GM12865 (cell line): ENCODE data around the gene PYGB.

Experiments used
- DNase-seq: peaks from one replicate; pipeline ENCODE4 v3.0.0; 2010; ENCODE audit warnings: low read depth
- H3K4me3 ChIP-seq: 2 replicates; pipeline ENCODE4 v1.5.1; 2011; ENCODE audit warnings: mild to moderate bottlenecking, low read depth, low read length, control low read depth
- TF ChIP-seq, protein P1 (sequence below): IDR thresholded peaks from 2 replicates; pipeline ENCODE4 v1.5.1; 2011; ENCODE audit warnings: low read length, control low read depth, low read depth, inconsistent platforms; ENCODE audit not compliant: insufficient read depth; ENCODE audit errors: missing control alignments

PYGB gene

DNA sequence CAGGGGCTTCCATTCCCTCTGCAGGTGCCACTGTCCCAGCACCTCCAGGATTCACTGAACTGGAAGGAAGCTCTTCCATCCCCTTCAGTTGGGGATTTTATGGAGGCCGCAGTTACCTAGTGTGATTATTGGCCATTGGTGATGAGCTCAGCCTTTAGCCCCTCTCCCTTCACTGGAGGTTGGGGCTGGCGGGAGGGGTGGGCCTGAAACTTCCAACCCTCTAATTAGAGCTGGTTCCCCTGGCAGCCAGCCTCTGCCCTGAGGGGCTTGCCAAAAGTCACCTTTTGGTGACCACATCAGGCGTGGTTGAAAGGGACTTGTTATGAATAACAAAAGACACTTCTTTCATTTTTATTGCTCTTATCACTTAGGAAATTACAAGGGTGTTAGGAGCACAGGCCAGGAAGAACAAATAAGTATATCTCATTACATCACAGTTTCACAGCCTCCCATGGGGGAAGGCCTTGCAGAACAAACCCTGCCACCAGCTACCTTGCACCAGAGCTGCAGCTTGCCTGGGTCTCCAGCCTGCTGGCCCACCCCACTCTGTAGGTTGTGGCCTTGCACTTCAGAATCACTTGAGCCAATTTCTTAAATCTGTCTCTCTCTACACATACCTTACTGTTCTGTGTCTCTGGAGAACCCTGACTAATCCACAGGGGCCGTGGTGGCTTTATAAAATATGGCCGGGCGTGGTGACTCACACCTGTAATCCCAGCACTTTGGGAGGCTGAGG lies 5.0 kb downstream of the PYGB start:
- DNase-seq = no peak
- H3K4me3 ChIP-seq = no peak overlapping the region

DNA sequence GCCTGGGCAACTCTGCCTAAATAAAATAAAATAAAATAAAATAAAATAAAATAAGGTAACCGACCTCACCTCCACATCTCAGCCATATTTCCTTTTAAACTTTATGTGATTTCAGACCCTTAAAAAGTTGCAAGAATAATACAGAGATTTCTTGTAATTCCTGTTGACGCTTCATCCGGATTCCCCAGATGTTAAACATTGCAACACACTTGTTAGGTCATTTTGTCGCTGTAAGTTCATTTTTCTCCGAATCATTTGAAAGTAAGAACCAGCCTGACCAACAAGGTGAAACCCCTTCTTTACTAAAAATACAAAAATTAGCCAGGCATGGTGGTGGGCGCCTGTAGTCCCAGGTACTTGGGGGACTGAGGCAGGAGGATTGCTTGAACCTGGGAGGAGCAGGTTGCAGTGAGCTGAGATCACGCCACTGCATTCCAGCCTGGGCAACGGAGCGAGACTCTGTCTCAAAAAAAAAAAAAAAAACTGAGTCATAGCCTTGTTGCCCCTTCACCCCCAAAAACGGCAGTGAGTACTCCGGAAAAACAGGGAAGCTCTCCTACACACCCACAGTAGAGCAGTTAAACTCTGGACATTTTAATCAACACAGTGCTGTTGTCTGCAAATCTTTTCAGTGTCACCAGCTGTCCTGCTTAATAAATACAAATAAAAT lies 5.9 kb downstream of the PYGB start:
- TF ChIP-seq, protein P1, sequence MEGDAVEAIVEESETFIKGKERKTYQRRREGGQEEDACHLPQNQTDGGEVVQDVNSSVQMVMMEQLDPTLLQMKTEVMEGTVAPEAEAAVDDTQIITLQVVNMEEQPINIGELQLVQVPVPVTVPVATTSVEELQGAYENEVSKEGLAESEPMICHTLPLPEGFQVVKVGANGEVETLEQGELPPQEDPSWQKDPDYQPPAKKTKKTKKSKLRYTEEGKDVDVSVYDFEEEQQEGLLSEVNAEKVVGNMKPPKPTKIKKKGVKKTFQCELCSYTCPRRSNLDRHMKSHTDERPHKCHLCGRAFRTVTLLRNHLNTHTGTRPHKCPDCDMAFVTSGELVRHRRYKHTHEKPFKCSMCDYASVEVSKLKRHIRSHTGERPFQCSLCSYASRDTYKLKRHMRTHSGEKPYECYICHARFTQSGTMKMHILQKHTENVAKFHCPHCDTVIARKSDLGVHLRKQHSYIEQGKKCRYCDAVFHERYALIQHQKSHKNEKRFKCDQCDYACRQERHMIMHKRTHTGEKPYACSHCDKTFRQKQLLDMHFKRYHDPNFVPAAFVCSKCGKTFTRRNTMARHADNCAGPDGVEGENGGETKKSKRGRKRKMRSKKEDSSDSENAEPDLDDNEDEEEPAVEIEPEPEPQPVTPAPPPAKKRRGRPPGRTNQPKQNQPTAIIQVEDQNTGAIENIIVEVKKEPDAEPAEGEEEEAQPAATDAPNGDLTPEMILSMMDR = no peak
- no peak overlapping the region for H3K4me3 ChIP-seq
- DNase-seq = no peak

More for the DNA sequence above, 5.0 kb downstream of the PYGB start:
- TF ChIP-seq, protein P1 = no peak

DNA sequence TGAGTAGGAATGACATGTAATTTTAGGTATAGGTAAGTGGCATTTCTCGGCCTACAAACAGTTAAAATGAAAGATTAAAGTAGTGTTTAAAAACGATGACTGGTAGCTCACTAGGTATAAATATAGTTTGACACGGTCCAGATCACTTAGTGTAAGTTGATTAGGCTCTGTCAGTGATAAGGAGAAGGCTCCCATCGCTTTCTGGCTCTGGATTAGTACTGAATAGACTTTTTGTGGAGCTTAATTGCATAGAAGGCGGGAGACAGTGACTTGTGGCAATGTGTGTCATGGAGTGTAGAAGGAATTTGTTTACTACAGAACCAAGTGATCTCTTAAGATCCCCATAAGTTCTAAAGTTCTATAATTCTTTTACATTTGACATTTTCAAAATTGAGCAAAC lies 6.7 kb downstream of the PYGB start:
- H3K4me3 ChIP-seq = no peak overlapping the region
- DNase-seq = no peak
- TF ChIP-seq, protein P1 = no peak

DNA sequence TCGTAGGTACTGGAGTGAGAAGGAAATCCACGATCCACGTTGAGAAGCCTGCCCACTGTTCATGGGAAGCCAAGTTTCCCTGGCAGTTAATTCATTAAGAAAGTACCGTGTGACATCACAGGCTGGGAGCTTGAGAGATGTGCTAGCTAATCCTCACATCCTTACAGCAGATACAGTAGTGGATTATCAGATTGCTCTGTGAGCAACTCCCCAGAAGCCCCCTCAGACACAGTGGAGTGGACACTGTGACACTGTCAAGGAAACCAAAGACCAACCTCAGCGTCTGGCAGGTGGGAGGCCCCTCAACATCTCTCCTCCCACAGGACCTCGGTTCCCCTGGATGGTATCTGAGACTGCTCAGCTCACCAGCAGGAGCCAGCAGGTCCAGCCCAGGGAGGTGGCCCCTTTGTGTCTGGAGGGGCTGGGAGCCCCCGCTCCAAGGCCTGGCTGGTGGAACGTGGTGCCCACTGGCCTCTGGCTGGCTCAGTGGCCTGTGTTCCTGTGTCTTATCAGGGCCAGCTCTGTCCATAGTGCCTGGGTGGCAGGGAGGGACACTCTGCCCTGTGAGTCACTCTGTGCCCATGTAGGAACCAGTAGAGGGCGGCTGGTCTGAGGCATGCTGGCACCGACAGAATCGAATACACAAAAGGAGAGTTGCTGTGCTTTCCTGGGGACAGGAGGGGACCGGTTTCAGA lies 7.2 kb downstream of the PYGB start:
- TF ChIP-seq, protein P1 = no peak
- H3K4me3 ChIP-seq = no peak overlapping the region
- no peak for DNase-seq

DNA sequence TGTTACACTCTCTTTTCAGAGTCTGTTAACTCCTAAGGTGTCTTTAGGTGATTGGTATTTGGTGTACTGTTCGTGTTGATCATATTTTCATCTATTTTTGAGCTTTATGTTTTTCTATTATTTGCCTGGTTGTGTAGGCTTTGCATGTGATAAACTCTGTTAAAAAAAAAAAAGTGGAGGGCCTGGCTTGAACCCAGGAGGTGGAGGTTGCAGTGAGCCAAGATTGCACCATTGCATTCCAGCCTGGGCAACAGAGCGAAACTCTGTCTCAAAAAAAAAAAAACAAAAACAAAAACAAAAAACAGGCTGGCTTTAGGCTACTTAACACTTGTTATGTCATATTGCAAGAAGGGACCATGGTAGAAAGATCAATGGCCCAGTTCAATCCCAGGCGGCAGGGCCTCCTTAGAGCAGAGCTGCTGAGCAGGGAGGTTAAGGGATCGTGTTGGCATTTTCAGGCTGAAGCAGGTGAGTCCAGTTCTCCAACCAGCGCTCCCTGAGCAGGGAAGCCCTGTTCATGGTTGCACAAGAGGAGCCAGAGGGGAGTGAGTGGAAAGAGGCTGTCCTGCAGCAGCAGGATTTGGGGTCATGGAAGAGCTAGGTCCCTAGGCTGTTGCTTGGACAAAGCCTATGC lies 8.5 kb downstream of the PYGB start:
- no peak for DNase-seq
- TF ChIP-seq, protein P1 = no peak
- no peak overlapping the region for H3K4me3 ChIP-seq

DNA sequence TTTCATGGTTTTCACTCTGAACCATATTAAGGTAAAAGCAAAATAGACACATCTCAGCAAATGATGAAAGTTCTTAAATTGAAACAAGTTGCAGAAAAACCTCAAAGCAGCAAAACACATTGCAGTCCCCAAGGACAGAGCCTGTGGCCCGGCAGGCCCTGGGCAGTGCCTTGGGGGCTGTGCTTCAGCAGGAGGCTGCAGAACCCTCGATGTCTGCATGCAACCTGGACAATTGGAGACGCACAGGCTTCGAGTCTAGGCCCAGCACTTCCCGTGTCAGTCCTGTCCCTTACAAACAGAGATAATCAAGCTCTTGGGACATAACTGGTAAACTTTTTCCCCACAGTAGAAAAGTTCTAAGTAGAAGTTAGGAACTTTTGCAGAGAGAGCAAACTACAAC lies 9.2 kb downstream of the PYGB start:
- no peak for DNase-seq
- H3K4me3 ChIP-seq = no peak overlapping the region
- TF ChIP-seq, protein P1 = no peak
